ENCODE data around the gene MIS12. TPM values are rescaled to one million over a fixed set of nuclear protein-coding genes. Genes with fewer than 3 reads are reported as not detected.

Gene MIS12
- total RNA-seq, 1 experiment from 2014 or later, result 10.6 TPM

DNA sequence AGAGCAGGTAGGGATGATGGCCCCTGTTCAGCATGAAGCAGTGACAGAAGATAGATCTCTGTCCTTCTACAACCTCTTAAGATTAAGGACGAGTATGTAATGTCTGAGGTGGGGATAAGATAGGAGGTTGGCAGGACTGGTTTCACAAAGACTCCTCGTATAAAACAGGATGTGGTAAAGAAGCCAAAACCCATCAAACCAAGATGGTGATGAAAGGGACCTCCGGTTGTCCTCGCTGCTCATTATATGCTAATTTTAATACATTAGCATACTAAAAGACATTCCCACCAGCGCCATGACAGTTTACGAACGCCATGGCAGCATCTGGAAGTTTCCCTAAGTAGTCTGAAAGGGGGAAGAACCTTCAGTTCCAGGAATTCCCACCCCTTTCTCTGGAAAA, 27.3 kb downstream of the MIS12 start:
- ATAC-seq (no peak), DNase-seq (no peak)
- Histone ChIP-seq H3K27ac (ENCODE audit: low read length) (no peak overlapping the region), H3K9ac (ENCODE audit: low read length) (no peak overlapping the region), H3K79me2 (ENCODE audit: low read length) (no peaks in the 10 kb centered on the region), H3K9me3 (ENCODE audit: low read length) (no peaks in the 10 kb centered on the region), H2AFZ (ENCODE audit: low read length) (no peak overlapping the region), H3F3A (ENCODE audit: low read length, unreplicated experiment) (peaks cover 5% of the 10 kb centered on the region), H3K4me3 (ENCODE audit: low read length) (no peak overlapping the region), H4K20me1 (ENCODE audit: low read length) (no peaks in the 10 kb centered on the region), H3K4me2 (ENCODE audit: low read length) (no peak overlapping the region), H3K4me1 (ENCODE audit: insufficient read depth, low read length) (peaks cover 16% of the 10 kb centered on the region), H3K9me2 (replicated peaks; ENCODE audit: low read length) (no peaks in the 10 kb centered on the region), H3K27me3 (ENCODE audit: low read length) (no peaks in the 10 kb centered on the region), H3K36me3 (ENCODE audit: low read depth, low read length) (no peaks in the 10 kb centered on the region)
- POLR2A ChIA-PET (ENCODE audit: unreplicated experiment), result no interaction called here
- BruUV-seq (replicated peaks), result no TSS peak
- intact Hi-C loops (cut with micrococcal nuclease), result no loop called here
- TF ChIP-seq EZH2phosphoT487 (IDR thresholded peaks at IDR 0.05; ENCODE audit: borderline replicate concordance, low read length) (no peak), EZH2 (IDR thresholded peaks at IDR 0.05; ENCODE audit: low read length, unreplicated experiment) (no peak)
- TF ChIP-seq, protein P1, sequence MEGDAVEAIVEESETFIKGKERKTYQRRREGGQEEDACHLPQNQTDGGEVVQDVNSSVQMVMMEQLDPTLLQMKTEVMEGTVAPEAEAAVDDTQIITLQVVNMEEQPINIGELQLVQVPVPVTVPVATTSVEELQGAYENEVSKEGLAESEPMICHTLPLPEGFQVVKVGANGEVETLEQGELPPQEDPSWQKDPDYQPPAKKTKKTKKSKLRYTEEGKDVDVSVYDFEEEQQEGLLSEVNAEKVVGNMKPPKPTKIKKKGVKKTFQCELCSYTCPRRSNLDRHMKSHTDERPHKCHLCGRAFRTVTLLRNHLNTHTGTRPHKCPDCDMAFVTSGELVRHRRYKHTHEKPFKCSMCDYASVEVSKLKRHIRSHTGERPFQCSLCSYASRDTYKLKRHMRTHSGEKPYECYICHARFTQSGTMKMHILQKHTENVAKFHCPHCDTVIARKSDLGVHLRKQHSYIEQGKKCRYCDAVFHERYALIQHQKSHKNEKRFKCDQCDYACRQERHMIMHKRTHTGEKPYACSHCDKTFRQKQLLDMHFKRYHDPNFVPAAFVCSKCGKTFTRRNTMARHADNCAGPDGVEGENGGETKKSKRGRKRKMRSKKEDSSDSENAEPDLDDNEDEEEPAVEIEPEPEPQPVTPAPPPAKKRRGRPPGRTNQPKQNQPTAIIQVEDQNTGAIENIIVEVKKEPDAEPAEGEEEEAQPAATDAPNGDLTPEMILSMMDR (conservative IDR thresholded peaks at IDR 0.05; ENCODE audit: low read depth, low read length), result no peak
- CTCF ChIA-PET, result no interaction called here

DNA sequence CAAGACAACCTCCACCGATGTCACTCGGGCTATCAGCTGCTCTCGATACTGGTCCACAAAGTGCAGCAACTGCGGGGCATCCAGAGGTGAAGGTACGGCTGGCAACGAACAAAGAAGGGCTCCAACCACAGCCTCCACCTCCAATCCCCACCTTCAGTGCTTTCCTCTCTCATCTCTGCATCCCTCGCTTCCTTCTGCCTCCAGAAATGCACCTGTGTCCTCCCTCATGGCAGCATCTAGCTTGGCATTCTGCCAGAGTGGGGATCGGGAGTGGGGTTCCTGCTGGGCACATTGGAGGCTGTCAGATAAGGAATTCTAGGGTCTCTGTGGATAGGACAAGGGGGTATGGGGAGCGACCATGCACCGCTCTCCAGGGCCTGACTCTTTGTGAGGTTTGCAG, 28.6 kb downstream of the MIS12 start:
- Histone ChIP-seq H3K4me3 (ENCODE audit: low read length) (no peak overlapping the region), H3K27me3 (ENCODE audit: low read length) (no peaks in the 10 kb centered on the region), H3K4me2 (ENCODE audit: low read length) (no peak overlapping the region), H3F3A (ENCODE audit: low read length, unreplicated experiment) (peaks cover 5% of the 10 kb centered on the region), H3K27ac (ENCODE audit: low read length) (no peak overlapping the region), H3K4me1 (ENCODE audit: insufficient read depth, low read length) (peaks cover 16% of the 10 kb centered on the region), H3K9me3 (ENCODE audit: low read length) (no peaks in the 10 kb centered on the region), H3K36me3 (ENCODE audit: low read depth, low read length) (no peaks in the 10 kb centered on the region), H3K9me2 (replicated peaks; ENCODE audit: low read length) (no peaks in the 10 kb centered on the region), H4K20me1 (ENCODE audit: low read length) (no peaks in the 10 kb centered on the region), H2AFZ (ENCODE audit: low read length) (no peak overlapping the region), H3K79me2 (ENCODE audit: low read length) (no peaks in the 10 kb centered on the region), H3K9ac (ENCODE audit: low read length) (no peak overlapping the region)
- no peak for TF ChIP-seq EZH2phosphoT487 (IDR thresholded peaks at IDR 0.05; ENCODE audit: borderline replicate concordance, low read length)
- no peak for TF ChIP-seq EZH2 (IDR thresholded peaks at IDR 0.05; ENCODE audit: low read length, unreplicated experiment)
- TF ChIP-seq, protein P1 (conservative IDR thresholded peaks at IDR 0.05; ENCODE audit: low read depth, low read length), result no peak
- ChIA-PET POLR2A (ENCODE audit: unreplicated experiment) (no interaction called here), CTCF (no interaction called here)
- no peak for DNase-seq
- BruUV-seq (replicated peaks), result no TSS peak
- ATAC-seq, result no peak
- intact Hi-C loops (cut with micrococcal nuclease), result no loop called here

DNA sequence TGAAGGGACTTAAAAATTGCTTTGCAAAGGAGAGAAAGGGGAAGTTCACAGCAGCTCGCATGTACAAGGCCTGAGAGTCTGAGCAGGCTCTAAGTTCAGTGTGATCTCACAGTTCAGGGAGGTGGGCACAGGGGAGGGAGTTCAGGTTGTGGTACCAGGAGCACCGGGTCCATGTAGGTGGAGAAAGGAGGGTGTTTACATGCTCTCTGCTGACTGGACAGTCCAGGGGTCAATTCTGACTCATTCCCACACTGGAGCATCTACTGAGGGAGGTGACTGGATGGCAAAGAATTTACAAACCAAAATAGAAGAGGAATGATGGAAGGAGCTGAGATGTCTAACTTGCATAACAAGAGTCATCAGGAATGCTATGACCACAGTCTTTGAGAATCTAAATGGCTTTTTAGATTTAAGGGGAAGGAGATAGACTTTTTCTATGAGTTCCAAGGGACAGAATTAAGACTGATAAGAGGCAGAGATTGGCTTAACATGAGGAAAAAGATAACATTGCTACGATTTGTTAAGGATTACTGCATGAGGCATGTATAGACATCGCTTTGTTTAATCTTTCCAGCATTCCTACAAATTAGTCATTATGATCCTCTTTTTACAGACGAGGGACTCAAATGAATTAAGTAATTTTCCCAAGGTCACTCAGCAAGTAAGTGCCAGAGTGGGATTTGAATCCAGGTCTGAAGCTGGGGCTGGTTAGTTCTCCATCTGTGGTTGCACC, 29.9 kb downstream of the MIS12 start:
- no peaks in the 10 kb centered on the region for H3K9me3 ChIP-seq (ENCODE audit: low read length)
- DNase-seq, result peak; percentile 87
- H4K20me1 ChIP-seq (ENCODE audit: low read length), result no peaks in the 10 kb centered on the region
- no peak overlapping the region for H3K4me3 ChIP-seq (ENCODE audit: low read length)
- peaks cover 5% of the 10 kb centered on the region for H3F3A ChIP-seq (ENCODE audit: low read length, unreplicated experiment)
- H3K27me3 ChIP-seq (ENCODE audit: low read length), result no peaks in the 10 kb centered on the region
- TF ChIP-seq, protein P1 (conservative IDR thresholded peaks at IDR 0.05; ENCODE audit: low read depth, low read length), result no peak
- TF ChIP-seq EZH2 (IDR thresholded peaks at IDR 0.05; ENCODE audit: low read length, unreplicated experiment) (no peak), EZH2phosphoT487 (IDR thresholded peaks at IDR 0.05; ENCODE audit: borderline replicate concordance, low read length) (no peak)
- H2AFZ ChIP-seq (ENCODE audit: low read length), result no peak overlapping the region
- H3K36me3 ChIP-seq (ENCODE audit: low read depth, low read length), result no peaks in the 10 kb centered on the region
- no peaks in the 10 kb centered on the region for H3K79me2 ChIP-seq (ENCODE audit: low read length)
- BruUV-seq (replicated peaks), result no TSS peak
- ChIA-PET CTCF (interaction anchor here (0.5 to 0.6 kb wide), 2 partner anchors 31 to 912 kb away, joined by 3 to 4 read pairs; partner anchors contain the start of gene DERL2), POLR2A (ENCODE audit: unreplicated experiment) (no interaction called here)
- no peak overlapping the region for H3K9ac ChIP-seq (ENCODE audit: low read length)
- peak overlapping the region; percentile 18; the same call in 1 of the 2 replicates for H3K27ac ChIP-seq (ENCODE audit: low read length)
- H3K9me2 ChIP-seq (replicated peaks; ENCODE audit: low read length), result no peaks in the 10 kb centered on the region
- peaks cover 16% of the 10 kb centered on the region for H3K4me1 ChIP-seq (ENCODE audit: insufficient read depth, low read length)
- peak overlapping the region; percentile 25; the same call in 1 of the 2 replicates for H3K4me2 ChIP-seq (ENCODE audit: low read length)
- peak; percentile 97 for ATAC-seq
- intact Hi-C loops (cut with micrococcal nuclease), result no loop called here

All from PC-3 (cell line).